HG03135 (cell line): ENCODE results near the gene DNAJC13.
A peak's percentile ranks its signal among the peaks of the same experiment; 100 is the strongest.

Experiments
- ATAC-seq: cut with Tn5 transposase; IDR thresholded peaks from one replicate; pipeline ENCODE4 v1.9.1; 2021; ENCODE audit warnings: mild to moderate bottlenecking, moderate library complexity; ENCODE audit not compliant: unreplicated experiment

The DNAJC13 gene

DNA sequence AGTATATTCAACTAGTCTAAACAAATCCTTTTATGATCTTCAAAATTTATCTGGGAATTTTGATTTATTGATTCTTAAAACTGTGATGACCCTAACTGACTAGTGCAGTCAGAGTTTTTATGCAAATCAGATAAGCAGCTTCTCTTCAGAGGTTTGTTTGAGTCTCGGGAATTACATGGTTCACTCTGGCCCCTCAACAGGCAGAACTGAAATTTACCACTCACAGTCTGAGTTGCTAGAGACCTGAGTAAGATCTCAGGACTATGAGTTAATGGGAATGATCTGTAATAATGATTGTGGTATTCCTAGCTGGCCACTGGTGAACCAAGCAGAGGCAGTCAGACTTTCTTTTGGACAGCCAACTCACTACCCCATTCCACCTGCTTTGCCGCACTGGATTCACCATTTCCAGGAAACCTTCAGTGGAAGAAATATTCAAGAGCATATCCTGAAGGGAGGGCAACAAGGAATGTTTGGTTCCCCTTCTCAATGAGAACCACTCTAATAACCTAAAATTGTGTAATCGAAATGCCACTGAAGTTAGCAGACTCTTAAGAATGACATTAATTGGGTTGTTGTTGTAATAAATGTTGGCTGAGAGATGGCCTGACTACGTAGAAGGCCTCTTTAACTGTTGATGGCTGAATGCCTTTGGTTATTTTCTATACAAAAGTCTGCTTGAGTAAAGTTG lies 11.5 kb upstream of the DNAJC13 start:
- ATAC-seq: no peak

DNA sequence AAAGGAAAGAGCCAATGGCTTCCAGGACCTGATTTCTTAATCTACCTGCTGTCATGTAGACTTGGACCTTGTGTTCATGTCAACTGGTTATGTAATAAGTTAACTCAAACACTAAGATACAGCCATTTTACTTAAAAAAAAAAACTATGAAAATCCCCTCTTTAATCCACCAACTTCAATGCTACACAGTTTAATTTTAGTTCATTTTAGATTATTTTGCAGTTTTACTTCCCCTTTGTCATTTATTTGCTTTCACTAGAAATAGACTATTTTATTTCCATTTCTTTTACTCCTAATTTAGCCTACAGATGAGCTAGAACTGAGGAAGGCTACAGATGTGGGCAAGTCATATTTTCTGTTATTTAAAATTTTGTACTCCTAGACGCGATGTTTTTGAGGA lies 10.7 kb upstream of the DNAJC13 start:
- ATAC-seq: no peak

DNA sequence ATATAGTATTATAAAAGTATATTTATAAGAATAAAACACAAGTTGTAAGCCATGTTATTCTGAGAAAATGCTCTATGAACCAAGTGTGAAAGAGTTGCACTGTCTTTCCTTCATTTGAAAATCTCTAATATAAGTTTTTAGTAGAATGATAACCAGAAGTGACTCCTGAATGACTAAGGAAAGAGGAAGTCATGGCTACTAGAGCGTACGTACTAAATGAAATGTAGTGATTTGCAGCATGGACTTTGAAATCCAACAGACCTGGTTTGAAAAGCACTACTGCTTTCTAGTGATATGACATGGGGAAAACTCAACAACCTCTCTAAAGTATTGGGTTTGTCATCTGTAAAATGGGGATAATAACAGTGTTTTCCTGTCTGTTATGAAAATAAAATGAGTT lies 10.3 kb upstream of the DNAJC13 start:
- no peak for ATAC-seq

DNA sequence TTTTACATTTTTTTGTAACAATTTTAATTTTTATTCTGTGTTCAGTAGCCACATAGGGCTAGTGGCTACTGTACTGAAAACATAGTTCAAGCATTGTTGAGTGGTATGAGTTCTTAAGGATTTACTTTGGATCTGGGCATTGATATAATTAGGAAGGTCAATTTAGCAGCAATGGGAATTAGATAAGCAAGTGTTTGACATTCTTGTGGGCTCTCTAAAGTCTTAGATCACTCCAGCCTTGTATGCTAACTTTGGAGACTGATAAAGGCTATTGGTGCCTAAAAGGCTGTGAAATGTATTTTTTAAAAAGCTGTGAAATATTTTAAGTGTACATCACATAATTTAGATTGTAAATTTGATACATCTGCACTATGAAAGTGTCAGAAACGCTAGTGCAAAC lies 2.5 kb upstream of the DNAJC13 start:
- ATAC-seq: no peak

DNA sequence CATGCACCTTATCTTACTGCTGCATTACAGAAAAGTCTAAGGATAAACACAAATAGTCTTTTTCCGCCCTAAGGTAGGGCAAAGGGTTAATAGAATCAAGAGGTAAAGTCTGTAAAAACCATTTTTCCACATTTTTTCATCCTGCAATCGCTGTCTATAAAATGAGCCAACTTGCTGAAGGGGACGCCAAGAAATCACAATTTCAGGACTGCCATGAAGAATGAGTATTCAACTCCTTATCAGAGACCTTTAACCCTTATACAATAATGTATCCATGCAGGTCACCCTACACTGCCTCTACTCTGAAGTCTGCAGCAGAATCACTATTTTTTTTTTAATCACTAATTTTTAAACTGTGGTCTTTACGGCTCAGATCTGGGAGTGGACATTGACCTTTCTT lies 1.1 kb upstream of the DNAJC13 start:
- ATAC-seq: no peak

DNA sequence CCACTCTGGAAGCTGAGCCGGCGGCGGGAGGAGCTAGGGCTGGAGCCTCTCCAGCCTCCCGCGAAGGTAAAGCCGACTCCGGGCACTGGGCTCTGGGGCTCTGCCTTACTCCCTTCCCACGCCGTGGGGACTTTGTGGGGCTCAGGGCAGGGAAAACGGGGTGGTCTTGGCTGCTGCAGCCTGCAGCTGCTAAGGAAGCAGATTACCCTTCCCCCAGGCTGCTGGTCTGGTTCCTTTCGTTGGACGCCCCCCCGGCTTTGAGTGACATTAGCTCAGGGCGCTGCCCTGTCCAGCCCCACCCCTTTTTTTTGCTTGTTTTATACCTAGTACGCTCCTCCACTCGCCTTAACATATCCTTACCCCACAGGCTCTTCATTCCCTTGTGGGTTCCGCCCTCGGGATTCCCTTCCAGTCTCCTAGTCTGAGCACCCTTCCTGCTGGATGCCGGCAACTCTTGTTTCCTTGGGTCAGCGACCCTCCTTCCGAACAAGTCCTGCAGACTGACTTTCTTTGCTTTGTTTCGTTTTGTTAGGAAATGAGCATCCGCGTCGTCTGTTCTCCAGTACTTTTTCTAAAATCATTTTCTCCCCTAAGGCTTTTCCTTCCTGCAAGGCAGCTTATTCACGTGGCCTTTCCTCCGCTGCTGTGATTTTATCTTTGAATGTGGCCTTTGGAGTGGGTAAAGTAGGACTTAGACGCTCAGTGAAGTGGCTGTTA lies 551 bp downstream of the DNAJC13 start:
- peak; percentile 53 for ATAC-seq

DNA sequence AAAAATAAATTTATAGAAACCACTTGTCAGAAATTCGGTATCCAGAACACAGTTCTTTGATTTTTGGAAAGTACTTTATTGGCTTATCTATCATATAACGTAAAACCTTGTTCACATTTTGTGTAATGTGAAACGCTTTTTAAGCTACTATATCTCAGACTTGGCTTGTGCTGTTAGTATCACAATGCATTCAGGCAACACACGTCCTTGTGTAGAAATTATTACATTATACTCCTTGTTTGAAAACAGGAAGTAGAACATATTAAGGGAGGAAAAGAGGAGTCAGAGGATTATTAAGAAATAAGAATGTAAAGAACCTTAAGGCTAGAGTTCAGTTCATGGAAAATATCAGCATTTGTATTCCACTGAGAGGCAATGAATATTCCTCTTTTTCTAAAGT lies 1.6 kb downstream of the DNAJC13 start:
- ATAC-seq: no peak

DNA sequence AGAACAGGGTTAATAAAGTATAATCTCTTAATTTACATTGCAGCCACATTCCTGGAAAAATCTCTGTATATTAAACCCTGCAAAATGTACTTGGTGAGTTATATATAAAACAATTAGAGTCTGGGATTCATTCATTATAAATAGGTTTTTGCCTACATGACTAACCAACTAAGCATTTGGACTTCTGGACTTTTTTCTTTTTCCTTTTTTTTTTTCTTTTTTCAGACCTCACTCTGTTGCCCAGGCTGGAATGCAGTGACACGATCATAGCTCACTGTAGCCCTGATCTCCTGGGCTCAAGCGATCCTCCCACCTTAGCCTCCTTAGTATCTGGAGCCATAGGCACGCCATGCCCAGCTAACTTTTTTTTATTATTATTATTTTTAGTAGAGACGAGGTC lies 4.5 kb downstream of the DNAJC13 start:
- no peak for ATAC-seq

DNA sequence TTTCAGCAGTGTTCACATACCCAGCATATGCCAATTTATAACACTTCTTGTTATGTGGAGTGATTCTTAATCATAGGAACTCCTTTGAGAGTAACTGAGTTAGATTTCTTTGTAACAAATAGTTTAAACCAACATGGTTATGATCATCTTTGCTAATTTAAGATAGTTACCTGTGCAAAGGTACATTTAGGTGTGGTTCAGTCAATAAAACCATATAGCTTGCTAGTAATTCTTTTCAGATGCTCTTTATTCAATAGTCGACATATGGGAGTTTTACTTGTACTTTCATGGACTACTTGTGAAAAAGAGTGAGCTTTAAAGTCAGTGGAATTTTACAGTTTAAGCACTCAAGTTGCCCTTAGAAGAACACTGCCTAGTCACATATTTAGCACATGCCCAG lies 5.2 kb downstream of the DNAJC13 start:
- ATAC-seq: no peak

DNA sequence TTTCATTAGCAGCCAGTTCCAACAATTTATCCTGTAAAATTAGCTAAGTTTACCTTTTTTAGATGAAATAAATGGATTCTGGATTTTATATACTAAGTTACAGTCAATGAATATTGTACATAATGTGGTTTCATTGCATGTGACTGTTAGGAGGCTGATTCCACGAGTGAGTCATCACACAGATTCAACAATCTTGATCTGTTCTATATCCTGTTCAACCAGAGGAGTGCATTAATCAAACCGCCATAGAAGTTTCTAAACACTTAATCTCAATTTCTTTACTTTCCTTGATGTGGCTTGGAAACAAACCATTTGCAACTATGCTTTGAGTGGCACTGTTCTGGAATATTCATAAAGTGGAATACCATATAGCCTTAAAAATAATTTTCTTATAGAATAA lies 15.3 kb downstream of the DNAJC13 start:
- ATAC-seq: no peak

DNA sequence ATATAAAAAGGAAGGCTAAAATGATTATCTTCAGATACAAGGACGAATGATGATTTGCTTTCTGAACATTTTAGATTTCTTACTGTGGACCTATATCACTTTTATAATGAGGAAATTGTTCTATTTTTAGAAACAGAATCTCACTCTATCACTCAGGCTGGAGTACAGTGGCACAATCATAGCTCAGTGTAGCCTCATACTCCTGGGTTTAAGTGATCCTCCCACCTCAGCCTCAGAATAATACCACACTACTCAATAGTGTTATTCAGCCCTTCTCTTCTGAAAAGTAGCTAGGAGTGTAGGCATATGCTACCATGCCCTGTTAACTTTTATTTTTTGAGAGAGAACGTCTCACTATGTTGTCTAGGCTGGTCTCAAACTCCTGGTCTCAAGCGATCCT lies 15.8 kb downstream of the DNAJC13 start:
- ATAC-seq: no peak

DNA sequence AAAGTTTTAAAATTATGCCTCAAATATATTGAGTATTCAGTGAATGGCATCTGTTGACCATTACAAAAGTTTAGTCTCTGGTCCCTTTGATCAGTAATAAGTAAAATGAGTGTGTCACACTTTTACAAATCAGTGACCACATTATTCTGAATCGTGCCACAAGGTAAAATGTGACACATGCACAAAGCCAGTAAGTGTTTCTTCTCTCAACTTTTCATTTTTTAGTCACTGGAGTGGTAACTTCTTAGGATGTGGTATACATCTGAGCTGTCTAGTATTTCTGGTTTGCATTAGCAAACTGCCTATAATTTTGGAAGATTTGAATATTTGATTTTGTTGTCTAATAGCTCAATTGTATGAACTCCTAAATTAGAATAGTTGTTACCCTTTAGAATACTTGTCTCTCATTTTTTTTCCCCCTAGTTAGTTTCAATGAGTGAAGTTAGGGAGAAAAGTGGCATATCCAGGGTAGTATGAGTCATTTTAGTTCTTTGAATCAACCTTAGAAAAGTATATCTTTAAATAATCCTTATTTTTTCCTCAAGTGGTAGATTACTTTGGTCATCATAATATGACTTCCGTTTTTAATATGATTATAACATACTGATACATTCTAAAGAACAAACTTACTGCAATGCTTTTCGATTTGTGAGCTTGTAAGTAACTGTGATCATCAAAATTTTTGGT lies 18.1 kb downstream of the DNAJC13 start:
- no peak for ATAC-seq

DNA sequence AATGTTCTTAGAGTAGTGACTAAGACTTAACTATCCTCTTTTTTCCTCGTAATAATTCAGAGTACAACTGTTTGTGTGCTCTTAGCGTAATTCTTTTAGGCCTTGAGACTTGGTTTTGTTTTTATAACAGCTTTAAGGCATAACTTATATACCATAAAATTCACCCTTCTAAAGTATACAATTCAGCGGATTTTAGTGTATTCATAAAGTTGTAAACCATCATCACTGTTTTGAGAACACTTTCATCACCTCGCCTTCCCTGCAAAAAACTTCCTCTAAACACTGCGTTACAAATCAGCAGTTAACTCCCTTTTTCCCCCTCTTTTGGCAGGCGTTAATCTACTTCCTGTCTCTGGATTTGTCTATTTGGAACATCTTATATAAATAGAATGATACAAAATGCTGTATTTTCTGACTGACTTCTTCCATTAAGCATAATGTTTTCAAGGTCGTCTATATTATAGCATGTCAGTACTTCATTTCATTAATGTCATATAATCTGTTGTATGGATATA lies 18.7 kb downstream of the DNAJC13 start:
- ATAC-seq: no peak

DNA sequence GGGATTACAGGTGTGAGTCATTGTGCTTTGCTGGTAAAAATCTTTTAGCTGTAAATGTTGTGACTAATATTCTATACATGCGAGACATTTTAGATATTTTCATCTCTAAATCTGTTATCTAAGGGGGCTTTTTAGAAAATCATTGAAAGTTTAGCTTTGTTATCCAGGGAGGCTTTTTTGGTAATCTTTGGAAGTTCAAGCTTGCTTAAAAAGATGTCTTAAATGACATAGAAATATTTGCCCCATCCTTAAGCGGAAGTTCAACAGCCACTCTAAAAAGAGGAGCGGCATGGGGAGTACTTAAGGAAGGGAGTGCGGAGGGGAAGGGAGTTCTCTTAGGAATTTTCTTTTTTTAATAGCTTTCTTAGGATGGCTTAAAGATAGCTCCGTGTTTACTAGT lies 26.1 kb downstream of the DNAJC13 start:
- ATAC-seq: no peak

DNA sequence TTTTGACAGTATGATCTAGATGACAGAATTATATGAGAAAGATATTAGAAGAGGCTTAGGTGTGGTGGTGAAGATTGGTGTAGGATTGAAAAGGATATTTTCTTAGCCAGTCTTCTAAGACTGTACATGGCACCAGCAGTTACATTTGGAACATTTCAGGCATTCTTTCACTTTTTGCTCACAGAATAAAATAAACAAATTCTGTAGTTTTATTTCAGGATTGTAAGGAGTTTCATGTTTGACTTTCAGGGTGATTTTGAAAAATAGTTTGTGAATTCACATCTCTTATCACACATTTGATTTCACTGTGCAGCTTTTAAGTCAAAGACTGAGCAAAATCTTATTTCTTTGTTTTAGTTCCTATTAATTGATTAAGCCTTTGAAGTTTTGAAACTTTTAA lies 27.1 kb downstream of the DNAJC13 start:
- no peak for ATAC-seq

DNA sequence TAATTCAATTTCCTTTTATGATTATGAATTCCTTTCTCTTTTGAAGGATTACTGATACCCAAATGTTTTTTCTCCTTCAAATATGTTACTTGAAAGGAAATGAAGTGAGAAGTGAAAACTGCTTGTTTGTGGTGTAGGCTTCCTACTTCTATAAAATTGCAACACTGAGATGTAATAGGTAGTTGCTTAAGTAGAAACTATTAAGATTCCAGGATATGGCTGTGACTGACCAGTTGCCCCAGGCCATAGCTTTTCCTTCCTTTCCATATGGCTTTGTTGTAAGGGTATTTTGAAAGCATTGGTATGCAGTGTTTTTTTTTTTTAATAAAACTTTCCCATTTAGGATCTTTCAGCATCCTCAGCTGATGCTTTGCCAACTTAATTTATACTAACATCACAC lies 28.5 kb downstream of the DNAJC13 start:
- ATAC-seq: no peak

DNA sequence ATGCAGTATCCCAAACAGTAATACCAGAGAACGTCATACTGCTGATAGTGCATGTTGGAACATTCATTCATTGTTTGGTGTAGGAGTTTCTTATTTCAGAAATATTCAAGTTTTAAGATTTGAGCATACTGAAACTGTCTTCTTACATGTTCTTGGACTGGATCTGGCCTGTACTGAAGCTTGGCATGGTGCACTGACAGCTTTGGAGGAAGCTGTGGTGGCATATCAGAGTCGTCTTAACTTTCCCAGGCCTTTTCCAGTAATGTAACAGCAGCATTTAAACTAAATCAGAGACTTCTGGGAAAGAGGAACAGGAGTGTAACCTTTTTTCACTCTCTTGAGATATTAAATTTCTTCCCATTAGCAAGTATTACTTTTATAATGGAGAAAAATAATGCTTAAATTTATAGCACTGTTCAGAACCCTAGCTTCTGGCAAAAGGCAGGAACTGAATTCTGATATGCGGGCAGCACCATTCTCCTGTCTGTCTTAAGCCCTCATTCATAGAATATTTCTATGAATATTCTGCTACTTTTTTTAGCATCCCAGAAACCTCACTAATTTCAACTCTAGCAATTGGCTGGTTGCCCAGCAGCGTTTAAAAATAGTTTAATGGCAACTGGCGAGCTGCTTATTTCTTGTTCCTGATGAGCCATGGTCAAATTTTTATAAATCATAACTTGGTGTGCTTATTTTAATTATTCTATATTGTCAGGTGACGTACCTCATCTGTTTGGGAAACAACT lies 31.1 kb downstream of the DNAJC13 start:
- no peak for ATAC-seq

DNA sequence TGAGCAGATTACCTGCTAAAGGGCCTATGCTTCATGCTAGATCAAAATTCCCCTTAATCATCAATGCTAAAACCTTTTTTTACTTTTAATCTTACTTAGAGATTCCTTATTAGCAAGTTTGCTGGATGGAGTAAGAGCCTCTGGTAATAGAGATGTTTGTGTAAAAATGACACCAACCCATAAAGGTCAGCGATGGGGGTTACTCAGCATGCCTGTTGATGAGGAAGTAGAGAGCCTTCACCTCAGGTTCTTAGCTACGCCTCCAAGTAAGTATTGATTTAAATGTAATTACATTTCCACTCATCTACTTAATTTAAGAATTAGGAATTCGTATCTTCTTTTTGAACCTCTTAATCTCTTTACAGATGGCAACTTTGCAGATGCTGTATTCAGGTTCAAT lies 38.8 kb downstream of the DNAJC13 start:
- ATAC-seq: no peak

DNA sequence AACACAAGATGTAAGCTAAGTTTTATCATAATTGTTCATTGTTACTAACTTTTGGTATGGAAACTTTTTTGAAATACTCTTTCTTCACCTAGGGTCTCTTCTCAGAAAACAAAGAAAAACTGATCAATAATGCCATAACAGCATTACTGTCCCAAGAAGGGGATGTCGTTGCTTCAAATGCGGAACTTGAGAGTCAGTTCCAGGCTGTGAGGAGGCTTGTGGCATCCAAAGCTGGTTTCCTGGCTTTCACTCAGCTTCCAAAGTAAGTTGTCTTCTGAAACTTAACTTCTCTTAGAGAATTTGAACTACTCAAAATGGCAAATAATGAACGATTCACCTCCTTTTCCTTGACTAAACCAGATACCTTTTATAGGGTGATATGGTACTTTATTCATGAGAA lies 39.3 kb downstream of the DNAJC13 start:
- no peak for ATAC-seq

DNA sequence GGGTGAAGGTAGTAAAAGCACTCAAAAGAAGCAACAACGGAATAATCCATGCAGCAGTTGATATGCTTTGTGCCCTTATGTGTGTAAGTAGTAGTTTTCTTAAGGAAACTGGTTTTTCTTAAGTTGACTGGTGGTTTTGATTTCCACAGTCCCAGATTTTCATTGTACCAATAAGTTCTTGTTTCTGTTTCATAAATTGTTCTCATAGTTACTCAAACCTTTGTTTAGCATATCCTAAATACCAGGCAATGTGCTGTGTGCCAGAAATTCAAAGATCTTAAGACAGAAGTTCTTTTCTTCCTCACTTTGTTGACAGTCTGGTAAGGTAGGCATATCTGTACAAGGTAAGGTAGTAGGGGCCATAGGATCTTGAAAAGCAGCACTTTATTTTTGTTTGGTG lies 40.0 kb downstream of the DNAJC13 start:
- no peak for ATAC-seq

DNA sequence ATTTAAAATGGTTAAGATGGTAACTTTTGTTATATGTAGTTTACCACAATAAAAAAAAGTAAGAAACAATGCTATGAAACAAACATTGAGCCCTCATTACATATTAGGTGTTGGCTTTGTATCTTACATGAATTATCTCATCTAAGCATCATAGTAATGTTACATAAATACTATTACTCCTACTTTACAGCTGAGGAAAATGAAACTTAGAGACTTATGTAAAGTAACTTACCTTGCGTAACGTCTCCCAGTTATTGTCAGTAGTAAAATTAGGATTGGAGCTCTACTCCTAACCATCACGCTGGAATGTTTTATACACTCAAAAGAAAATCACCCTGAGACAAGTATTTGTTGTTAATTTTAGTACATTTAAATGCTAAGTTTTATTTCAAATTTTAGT lies 42.2 kb downstream of the DNAJC13 start:
- no peak for ATAC-seq
